NCI-H2227 treated with DMSO at 0.1 percent for 48 hours (cell line): Measurements from ENCODE around the gene RASA4.
"Not testable (repeated sequence)": the region's sequence is repeated elsewhere in the genome, so short reads cannot be mapped to it uniquely, and the experiment has no call there.

Source experiments
- DNase-seq: peaks from one replicate; lab custom pipeline; 2025; lab: John Stamatoyannopoulos, UW

RASA4 gene

GRCh38 chr7:102543596-102543995 is 73.0 kb downstream of the RASA4 start, which contains the start of gene UPK3BL2:
UPK3BL2 (minus strand) TSS chr7:102543696; CDS start chr7:102543636, 60 bp downstream.
- not testable (repeated sequence) for DNase-seq

DNA sequence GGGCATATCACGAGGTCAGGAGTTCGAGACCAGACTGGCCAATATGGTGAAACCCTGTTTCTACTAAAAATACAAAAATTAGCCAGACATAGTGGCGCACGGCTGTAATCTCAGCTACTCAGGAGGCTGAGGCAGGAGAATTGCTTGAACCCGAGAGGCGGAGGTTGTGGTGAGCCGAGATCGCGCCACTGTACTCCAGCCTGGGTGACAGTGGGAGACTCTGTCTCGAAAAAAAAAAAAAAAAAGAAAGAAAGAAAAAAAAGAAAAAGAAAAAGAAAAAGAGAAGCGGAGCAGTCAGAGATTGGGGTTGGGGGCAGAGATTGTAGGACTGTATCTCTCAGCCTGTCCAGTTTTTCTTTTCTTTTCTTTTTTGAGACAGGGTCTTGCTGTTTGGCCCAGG is 73.8 kb downstream of the RASA4 start:
- DNase-seq, result not testable (repeated sequence)

- not testable (repeated sequence) for DNase-seq
Measured at GRCh38 chr7:102542083-102542482, 74.5 kb downstream of the RASA4 start.

- not testable (repeated sequence) for DNase-seq
Measured at GRCh38 chr7:102540604-102541003, 76.0 kb downstream of the RASA4 start.

- not testable (repeated sequence) for DNase-seq
Measured at GRCh38 chr7:102535062-102535615, 81.4 kb downstream of the RASA4 start.

DNA sequence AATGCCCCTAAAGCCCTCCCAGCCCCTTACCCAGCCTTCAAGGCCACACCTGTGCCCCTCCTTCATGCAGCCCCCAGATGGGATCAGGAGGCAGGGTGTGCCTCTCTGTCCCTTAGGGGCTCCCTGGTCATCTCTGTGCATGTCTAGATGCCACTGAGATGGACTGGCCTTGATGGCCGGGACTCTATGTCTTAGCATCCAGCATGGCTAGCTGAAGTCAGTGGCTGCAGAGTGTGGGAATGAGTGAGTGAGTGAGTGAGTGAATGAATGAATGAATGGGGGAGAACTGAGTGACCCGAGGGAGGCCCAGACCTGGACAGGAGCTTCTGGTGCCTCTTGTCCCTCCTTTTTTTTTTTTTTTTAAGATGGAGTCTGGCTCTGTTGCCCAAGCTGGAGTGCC is 84.4 kb downstream of the RASA4 start:
- DNase-seq, result not testable (repeated sequence)

GRCh38 chr7:102531583-102531982 is 85.0 kb downstream of the RASA4 start:
- not testable (repeated sequence) for DNase-seq

DNA sequence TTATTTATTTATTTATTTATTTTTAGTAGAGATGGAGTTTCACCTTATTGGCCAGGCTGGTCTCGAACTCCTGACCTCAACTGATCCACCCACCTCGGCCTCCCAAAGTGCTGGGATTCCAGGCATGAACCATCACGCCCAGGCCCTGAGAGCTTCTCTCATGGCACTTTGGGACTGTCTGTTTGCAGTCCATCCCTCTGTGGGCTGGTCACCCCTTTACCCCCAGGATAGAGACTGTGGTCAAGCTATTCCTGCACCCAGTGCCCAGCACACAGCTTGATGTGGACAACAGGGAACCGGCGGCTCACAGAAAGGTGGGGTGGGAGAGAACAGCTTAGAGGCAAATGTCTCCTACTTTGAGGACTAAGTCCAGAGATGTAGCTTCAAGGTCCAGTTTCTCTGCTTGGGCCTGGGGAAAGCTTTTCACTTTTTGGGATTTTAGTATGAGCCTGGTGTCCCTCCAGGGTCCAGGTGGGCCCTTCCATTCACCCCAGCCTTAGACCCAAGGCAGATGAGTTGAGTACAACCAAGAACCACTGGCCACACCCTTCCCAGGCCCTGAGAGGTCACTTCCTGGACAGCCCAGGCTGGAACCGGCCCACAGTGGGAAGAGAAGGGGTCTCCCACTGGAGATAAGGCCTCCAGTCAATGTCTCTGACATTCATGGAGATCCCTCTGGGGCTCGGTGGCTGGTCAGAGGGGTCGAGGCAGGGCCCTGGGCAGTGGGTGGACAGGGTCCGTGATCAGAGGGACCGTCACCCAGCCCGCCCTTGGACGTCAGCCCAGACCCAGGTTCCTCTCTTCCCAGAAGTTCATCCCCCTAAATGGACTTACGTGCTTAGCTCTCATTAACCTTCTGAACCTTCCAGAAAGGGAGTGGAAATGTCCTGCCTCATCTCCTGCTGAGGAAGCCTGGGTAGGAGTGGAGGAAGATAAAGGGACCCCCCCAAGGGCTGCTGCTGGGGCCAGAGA is 88.4 kb downstream of the RASA4 start:
- not testable (repeated sequence) for DNase-seq

- DNase-seq, result not testable (repeated sequence)
Measured at GRCh38 chr7:102527182-102527581, 89.4 kb downstream of the RASA4 start.

GRCh38 chr7:102524803-102525202 is 91.8 kb downstream of the RASA4 start:
- not testable (repeated sequence) for DNase-seq
